H1 (cell line): Measurements from ENCODE around the gene KCND3. TPM values are rescaled to one million over a fixed set of nuclear protein-coding genes. Genes with fewer than 3 reads are reported as not detected.
A peak's percentile ranks its signal among the peaks of the same experiment; 100 is the strongest.

Experiments used
- CTCF ChIA-PET: fragments of 300-600 bp; sonication (Branson Sonifier 250); formaldehyde crosslinking; loops from one replicate; lab custom pipeline; 2021; ENCODE audit not compliant: partially characterized antibody; lab: Charles Lee
- POLR2A ChIA-PET: fragments of 300-600 bp; sonication (Branson Sonifier 250); formaldehyde crosslinking; loops from one replicate; lab custom pipeline; 2021; ENCODE audit warnings: inconsistent platforms; ENCODE audit not compliant: partially characterized antibody; lab: Charles Lee
- DNase-seq, 2 experiments: peaks; one replicate each; pipeline versions ENCODE4 v3.0.0 to v3.0.0-alpha.2; 2010 to 2022; ENCODE audit warnings: low spot score in 2 of 2, low read depth in 1 of 2, mixed read lengths in 1 of 2
- FAIRE-seq: peaks from 2 replicates; lab custom pipeline; 2011; peaks lifted over from hg19 to GRCh38; lab: Jason Lieb, UNC
- H2AFZ ChIP-seq: 2 replicates; pipeline ENCODE4 v1.8.1; 2012; ENCODE audit warnings: low read length, inconsistent platforms
- H2AK5ac ChIP-seq: 2 replicates; pipeline ENCODE4 v1.6.1; 2013; ENCODE audit warnings: low read depth, low read length
- H2BK120ac ChIP-seq: replicated peaks from 2 replicates; pipeline ENCODE3; 2013; ENCODE audit warnings: low read depth, low read length, inconsistent platforms
- H2BK12ac ChIP-seq: 2 replicates; pipeline ENCODE4 v1.6.1; 2013; ENCODE audit warnings: low read depth, low read length
- H2BK15ac ChIP-seq: 2 replicates; pipeline ENCODE4 v1.6.1; 2013; ENCODE audit warnings: low read length
- H2BK20ac ChIP-seq: 2 replicates; pipeline ENCODE4 v1.6.1; 2013; ENCODE audit warnings: low read length
- H2BK5ac ChIP-seq: 2 replicates; pipeline ENCODE4 v1.6.1; 2013; ENCODE audit warnings: low read depth, low read length
- H3K14ac ChIP-seq: 2 replicates; pipeline ENCODE4 v1.6.1; 2013; ENCODE audit warnings: inconsistent platforms; ENCODE audit not compliant: insufficient read length
- H3K18ac ChIP-seq: 2 replicates; pipeline ENCODE4 v1.6.1; 2013; ENCODE audit warnings: low read length; ENCODE audit errors: extremely low read depth
- H3K23ac ChIP-seq: 2 replicates; pipeline ENCODE4 v1.6.1; 2013; ENCODE audit warnings: inconsistent platforms; ENCODE audit not compliant: insufficient read length
- H3K23me2 ChIP-seq: 2 replicates; pipeline ENCODE4 v1.6.1; 2013; ENCODE audit warnings: low read depth, low read length
- H3K27ac ChIP-seq: 2 replicates; pipeline ENCODE4 v1.6.1; 2011; ENCODE audit warnings: low read depth, low read length, inconsistent platforms
- H3K27me3 ChIP-seq, 4 experiments: replicated peaks in 1 of 4; 1 replicate in 1 of 4; 2 replicates in 3 of 4; pipeline versions ENCODE4 v1.6.1 to v1.8.1; 2011 to 2013; ENCODE audit warnings: low read length in 3 of 4, mild to moderate bottlenecking in 3 of 4, inconsistent platforms in 2 of 4, mixed read lengths in 2 of 4, moderate library complexity in 1 of 4; ENCODE audit not compliant: control insufficient read depth in 3 of 4, insufficient read depth in 3 of 4; ENCODE audit errors: extremely low read depth in 1 of 4
- H3K36me3 ChIP-seq, 4 experiments: 2 replicates each; pipeline versions ENCODE4 v1.6.1 to v1.8.1; 2011 to 2013; ENCODE audit warnings: mild to moderate bottlenecking in 4 of 4, low read length in 3 of 4, moderate library complexity in 2 of 4, control low read depth in 1 of 4, inconsistent platforms in 1 of 4; ENCODE audit not compliant: insufficient read depth in 4 of 4, control insufficient read depth in 2 of 4
- H3K4ac ChIP-seq: replicated peaks from 2 replicates; pipeline ENCODE3; 2013; ENCODE audit warnings: low read length, low read depth, mixed read lengths, inconsistent platforms; ENCODE audit not compliant: insufficient read length
- H3K4me1 ChIP-seq, 4 experiments: replicated peaks in 1 of 4; 1 replicate in 1 of 4; 2 replicates in 3 of 4; pipeline versions ENCODE4 v1.6.1 to v1.8.1; 2011 to 2013; ENCODE audit warnings: low read length in 3 of 4, inconsistent platforms in 2 of 4, mixed read lengths in 1 of 4; ENCODE audit not compliant: insufficient read depth in 4 of 4, control insufficient read depth in 3 of 4
- H3K4me2 ChIP-seq, 2 experiments: 2 replicates each; pipeline versions ENCODE4 v1.6.1 to v1.8.1; 2011 to 2013; ENCODE audit warnings: low read depth in 2 of 2, low read length in 2 of 2, control low read depth in 1 of 2, inconsistent platforms in 1 of 2, mild to moderate bottlenecking in 1 of 2; ENCODE audit not compliant: insufficient read depth in 1 of 2
- H3K4me3 ChIP-seq, 4 experiments: fragments of 200-600, 300-600 bp in 1 of 4; sonication (generic), shearing (Covaris generic), sonication (Bioruptor Twin) in 1 of 4; 2 replicates each; pipeline versions ENCODE4 v1.5.1 to v1.8.1; 2011 to 2016; ENCODE audit warnings: low read length in 4 of 4, low read depth in 3 of 4, control low read depth in 2 of 4, inconsistent platforms in 2 of 4, mild to moderate bottlenecking in 2 of 4, mixed read lengths in 1 of 4, moderate library complexity in 1 of 4; ENCODE audit not compliant: insufficient read depth in 2 of 4; ENCODE audit errors: extremely low read depth in 1 of 4
- H3K56ac ChIP-seq: replicated peaks from 2 replicates; pipeline ENCODE3; 2013; ENCODE audit warnings: low read depth, mild to moderate bottlenecking, mixed read lengths, low read length, inconsistent platforms; ENCODE audit not compliant: insufficient read length
- H3K79me1 ChIP-seq: 2 replicates; pipeline ENCODE4 v1.6.1; 2013; ENCODE audit warnings: low read depth, low read length, control low read depth
- H3K79me2 ChIP-seq, 2 experiments: 2 replicates each; pipeline versions ENCODE4 v1.6.1 to v1.8.1; 2012 to 2013; ENCODE audit warnings: low read length in 2 of 2, mild to moderate bottlenecking in 2 of 2, inconsistent platforms in 1 of 2; ENCODE audit not compliant: insufficient read depth in 2 of 2, control insufficient read depth in 1 of 2
- H3K9ac ChIP-seq, 4 experiments: replicated peaks in 1 of 4; 1 replicate in 1 of 4; 2 replicates in 3 of 4; pipeline versions ENCODE4 v1.6.1 to v1.8.1; 2011 to 2013; ENCODE audit warnings: low read depth in 3 of 4, low read length in 3 of 4, control low read depth in 2 of 4, mild to moderate bottlenecking in 2 of 4, moderate library complexity in 2 of 4, inconsistent platforms in 1 of 4; ENCODE audit errors: extremely low read depth in 1 of 4
- H3K9me3 ChIP-seq, 2 experiments: 2 replicates each; pipeline versions ENCODE4 v1.6.1 to v1.8.1; 2012 to 2013; ENCODE audit warnings: mild to moderate bottlenecking in 2 of 2, moderate library complexity in 2 of 2, control low read depth in 1 of 2, inconsistent platforms in 1 of 2, low read depth in 1 of 2, low read length in 1 of 2, mixed read lengths in 1 of 2; ENCODE audit not compliant: insufficient read depth in 2 of 2
- H4K20me1 ChIP-seq, 2 experiments: replicated peaks in 1 of 2; 2 replicates each; pipeline versions ENCODE3 to v1.8.1; 2011 to 2013; ENCODE audit warnings: inconsistent platforms in 2 of 2, low read length in 2 of 2, mild to moderate bottlenecking in 1 of 2; ENCODE audit not compliant: insufficient read depth in 2 of 2, control insufficient read depth in 1 of 2
- H4K5ac ChIP-seq: 2 replicates; pipeline ENCODE4 v1.6.1; 2013; ENCODE audit warnings: low read length, low read depth, mixed read lengths, inconsistent platforms; ENCODE audit not compliant: insufficient read length
- H4K8ac ChIP-seq: 2 replicates; pipeline ENCODE4 v1.8.0; 2013; ENCODE audit warnings: mild to moderate bottlenecking, moderate library complexity, low read length, inconsistent platforms; ENCODE audit not compliant: insufficient read depth; ENCODE audit errors: extremely low read depth
- H4K91ac ChIP-seq: replicated peaks from 2 replicates; pipeline ENCODE3; 2013; ENCODE audit warnings: low read length, mixed read lengths, inconsistent platforms; ENCODE audit not compliant: insufficient read length
- CREB1 ChIP-seq: IDR thresholded peaks from 2 replicates; pipeline ENCODE4 v1.6.1; 2012; ENCODE audit warnings: inconsistent platforms
- CTBP2 ChIP-seq: IDR thresholded peaks from 2 replicates; pipeline ENCODE4 v1.7.0; 2011; ENCODE audit warnings: borderline replicate concordance, mild to moderate bottlenecking, moderate library complexity, mixed read lengths, low read length; ENCODE audit not compliant: insufficient read depth, insufficient read length
- EP300 ChIP-seq, 2 experiments: IDR thresholded peaks; 1 replicate in 1 of 2; 2 replicates in 1 of 2; pipeline ENCODE4 v1.6.1; 2011 to 2012; ENCODE audit warnings: low read depth in 2 of 2, low read length in 2 of 2, mild to moderate bottlenecking in 2 of 2, borderline replicate concordance in 1 of 2, inconsistent platforms in 1 of 2, moderate library complexity in 1 of 2
- EZH2 ChIP-seq: fragments of 200-600 bp; sonication (generic); IDR thresholded peaks from 2 replicates; pipeline ENCODE4 v1.7.1; 2012; ENCODE audit warnings: low read depth, mild to moderate bottlenecking, moderate library complexity, low read length, inconsistent platforms; ENCODE audit not compliant: severe bottlenecking
- GTF2F1 ChIP-seq: IDR thresholded peaks from 2 replicates; pipeline ENCODE4 v1.6.1; 2012; ENCODE audit warnings: low read depth, low read length, improper control_type of control experiment, borderline replicate concordance
- MAFK ChIP-seq: IDR thresholded peaks from 2 replicates; pipeline ENCODE4 v1.6.1; 2012; ENCODE audit warnings: low read depth, mild to moderate bottlenecking, improper control_type of control experiment, low read length
- SIN3A ChIP-seq, 2 experiments: IDR thresholded peaks in 1 of 2; conservative IDR thresholded peaks in 1 of 2; 2 replicates each; pipeline ENCODE4 v1.6.1; 2011 to 2012; ENCODE audit warnings: low read length in 2 of 2, improper control_type of control experiment in 1 of 2, low read depth in 1 of 2, mild to moderate bottlenecking in 1 of 2
- WGBS, 2 experiments: shearing (Covaris generic) in 1 of 2; methylation state at CpG; one replicate each; pipeline versions ENCODE4 v1.1.6 to v1.1.7; 2013 to 2015; ENCODE audit warnings: low lambda C conversion rate in 2 of 2, mixed read lengths in 2 of 2, inconsistent platforms in 1 of 2, low coverage in 1 of 2, missing lambda C conversion rate in 1 of 2; ENCODE audit not compliant: insufficient replicate concordance in 2 of 2, insufficient coverage in 1 of 2, insufficient read length in 1 of 2; ENCODE audit errors: extremely low coverage in 1 of 2, missing lambda C conversion rate in 1 of 2; 5-methylcytosine and 5-hydroxymethylcytosine counted together
- polyA plus RNA-seq, 7 experiments: library from polyadenylated mRNA; depleted of rRNA in 3 of 7; stranded (reverse) in 5 of 7; unstranded in 2 of 7; fragments of >200 nt in 5 of 7; fragments of 200-250 nt in 2 of 7; gene quantifications; 1 replicate in 5 of 7; 2 replicates in 1 of 7; 4 replicates in 1 of 7; pipeline versions ENCODE4 v1.2.1 to v1.2.3, GENCODE V29; 2011 to 2013; ENCODE audit warnings: missing spikeins in 2 of 7, mixed read lengths in 2 of 7
- total RNA-seq: library from RNA; stranded (reverse); fragmentation: NEBNext Ultra II Directional; extraction: Animal tissue kit (Norgen Biotek cat#: 25700); gene quantifications from 2 replicates; pipeline ENCODE4 v1.2.1, GENCODE V29; 2021

KCND3 gene
- total and polyA plus RNA-seq, 2 of the 8 experiments (the other 6 are each of a cell fraction or from before 2014, with no cell fraction given) = 0.14 to 0.48 TPM

DNA sequence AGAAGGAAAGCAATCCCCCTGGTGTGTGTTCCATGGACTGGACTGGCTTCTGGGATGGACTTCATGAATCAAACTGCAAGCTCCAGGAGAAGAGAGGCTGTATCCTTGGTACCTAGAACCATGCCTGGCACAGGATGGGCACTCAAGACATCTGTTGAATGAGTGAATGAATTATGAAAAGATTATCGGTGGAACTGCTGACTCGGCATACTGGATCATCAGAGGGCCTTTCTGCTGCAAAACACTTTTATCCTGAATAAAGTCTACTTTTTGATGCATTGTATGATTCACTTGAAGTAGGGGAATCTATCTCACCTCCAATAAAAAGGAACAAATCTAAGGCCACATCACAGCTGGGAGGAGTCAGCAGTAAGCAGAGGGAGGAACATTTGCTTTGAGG, 190.9 kb downstream of the KCND3 start:
- WGBS, 2 experiments = 88% methylated on average over 2 of the region's 2 CpGs; no CpG with 5 or more reads in 1 of the 2 experiments
- H3K23me2 ChIP-seq = no peaks in the 10 kb centered on the region
- DNase-seq (no peak), FAIRE-seq (no peak)
- no peak overlapping the region for H4K5ac ChIP-seq
- ChIA-PET CTCF (interaction anchor here (1.0 to 2.6 kb wide), 3 partner anchors 12 to 19 kb away, joined by 3 to 7 read pairs (median 3); no protein-coding TSS in a partner anchor), POLR2A (no interaction called here)
- no peak overlapping the region for H2BK15ac ChIP-seq
- H2BK120ac ChIP-seq = no peak overlapping the region
- no peak overlapping the region for H4K8ac ChIP-seq
- no peaks in the 10 kb centered on the region; a peak in 1 of 4 replicates for H3K9me3 ChIP-seq
- H2AK5ac ChIP-seq = no peak overlapping the region
- no peak overlapping the region for H3K14ac ChIP-seq
- no peaks in the 10 kb centered on the region for H4K20me1 ChIP-seq
- TF ChIP-seq CREB1 (no peak), MAFK (peak; percentile 87), SIN3A (conservative IDR thresholded peaks at IDR 0.05 in 1 of 2, IDR thresholded peaks at IDR 0.05 in 1 of 2; ENCODE audit: low read depth in 1 of 2, low read length in 2 of 2) (no peak), GTF2F1 (no peak), CTBP2 (no peak), EZH2 (no peak), EP300 (IDR thresholded peaks at IDR 0.05; ENCODE audit: borderline replicate concordance in 1 of 2, low read depth in 2 of 2, low read length in 2 of 2) (no peak)
- no peak overlapping the region for H2BK20ac ChIP-seq
- no peaks in the 10 kb centered on the region for H3K79me1 ChIP-seq
- H3K23ac ChIP-seq = no peak overlapping the region
- no peak overlapping the region for H3K27ac ChIP-seq
- H2AFZ ChIP-seq = no peak overlapping the region
- no peaks in the 10 kb centered on the region for H3K4me1 ChIP-seq
- H3K4ac ChIP-seq = no peak overlapping the region
- no peak overlapping the region for H3K18ac ChIP-seq
- no peak overlapping the region for H3K4me2 ChIP-seq
- no peaks in the 10 kb centered on the region for H3K79me2 ChIP-seq
- no peaks in the 10 kb centered on the region for H3K36me3 ChIP-seq
- H4K91ac ChIP-seq = no peak overlapping the region
- no peak overlapping the region for H3K9ac ChIP-seq
- H3K56ac ChIP-seq = no peak overlapping the region
- no peak overlapping the region for H2BK5ac ChIP-seq
- H2BK12ac ChIP-seq = no peak overlapping the region
- no peaks in the 10 kb centered on the region for H3K27me3 ChIP-seq
- H3K4me3 ChIP-seq = no peak overlapping the region
